ENCODE data around the gene PLK1.

PLK1 gene

DNA sequence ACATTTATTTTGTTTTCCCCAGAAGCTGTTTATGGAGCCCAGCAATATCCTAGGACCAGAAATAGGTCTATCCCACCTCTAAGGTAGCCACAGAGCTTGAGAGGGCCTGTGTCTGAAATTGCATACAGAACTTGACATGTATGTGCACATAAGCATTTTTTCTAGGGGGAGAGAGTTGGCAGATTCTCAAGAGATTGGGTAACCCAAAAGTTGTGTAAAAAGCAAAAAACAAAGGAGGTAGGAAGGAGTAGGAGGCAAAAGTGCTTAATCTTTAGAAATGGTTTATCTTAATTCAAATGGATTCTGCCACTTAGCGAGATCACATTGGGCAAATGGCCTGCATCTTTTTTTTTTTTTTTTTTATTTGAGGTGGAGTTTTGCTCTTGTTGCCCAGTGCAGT lies 3.5 kb downstream of the PLK1 start:
- DNase-seq = no peak

DNA sequence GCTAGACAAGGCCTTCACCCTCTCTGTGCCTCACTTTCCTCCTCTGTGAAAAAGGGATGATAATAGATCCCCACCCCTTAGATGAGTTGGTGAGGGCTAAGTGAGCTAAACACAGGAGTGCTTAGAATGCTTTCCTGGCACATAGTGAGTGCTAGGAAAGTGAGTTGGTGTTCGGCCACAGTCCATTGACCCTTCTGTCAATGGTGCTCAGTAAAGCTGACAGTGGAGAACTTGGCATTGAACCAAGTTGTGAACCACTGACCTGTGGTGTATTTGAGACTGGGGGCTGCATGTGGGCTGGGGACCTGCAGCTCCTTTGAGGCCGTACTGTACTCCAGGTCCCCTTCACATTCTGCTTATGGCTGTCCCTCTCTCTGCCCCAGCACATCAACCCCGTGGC lies 4.8 kb downstream of the PLK1 start:
- no peak for DNase-seq

DNA sequence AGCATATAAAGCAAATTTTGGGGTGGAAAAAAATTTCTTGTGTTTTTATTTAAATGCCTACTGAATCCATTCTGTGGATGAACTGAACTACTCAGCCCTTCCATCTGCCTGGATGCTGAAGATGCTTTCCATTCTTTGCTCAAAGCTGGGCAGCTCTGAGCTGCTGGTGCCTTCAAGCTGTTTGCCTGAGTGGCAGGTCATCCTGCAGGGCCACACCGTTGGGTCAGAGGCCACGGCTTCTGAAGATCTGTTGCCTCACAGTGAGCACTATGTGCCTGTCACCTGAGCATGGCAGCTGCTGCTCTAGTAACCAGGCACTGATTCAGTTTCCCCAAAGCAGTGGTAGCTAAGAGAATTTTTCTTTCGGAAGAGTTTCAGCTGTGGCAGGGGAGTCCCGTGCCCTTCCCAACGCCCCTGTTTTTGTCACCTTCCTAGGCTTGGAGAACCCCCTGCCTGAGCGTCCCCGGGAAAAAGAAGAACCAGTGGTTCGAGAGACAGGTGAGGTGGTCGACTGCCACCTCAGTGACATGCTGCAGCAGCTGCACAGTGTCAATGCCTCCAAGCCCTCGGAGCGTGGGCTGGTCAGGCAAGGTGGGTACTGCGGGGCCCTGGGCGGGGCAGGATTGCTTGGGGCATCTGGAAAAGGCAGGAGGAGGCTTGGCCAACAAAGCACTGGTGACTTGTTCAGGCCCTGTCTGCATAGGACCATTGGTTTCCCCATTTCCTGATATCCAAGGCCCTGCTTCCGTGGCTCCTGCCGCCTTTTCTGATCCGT lies 8.5 kb downstream of the PLK1 start:
- no peak for DNase-seq

DNA sequence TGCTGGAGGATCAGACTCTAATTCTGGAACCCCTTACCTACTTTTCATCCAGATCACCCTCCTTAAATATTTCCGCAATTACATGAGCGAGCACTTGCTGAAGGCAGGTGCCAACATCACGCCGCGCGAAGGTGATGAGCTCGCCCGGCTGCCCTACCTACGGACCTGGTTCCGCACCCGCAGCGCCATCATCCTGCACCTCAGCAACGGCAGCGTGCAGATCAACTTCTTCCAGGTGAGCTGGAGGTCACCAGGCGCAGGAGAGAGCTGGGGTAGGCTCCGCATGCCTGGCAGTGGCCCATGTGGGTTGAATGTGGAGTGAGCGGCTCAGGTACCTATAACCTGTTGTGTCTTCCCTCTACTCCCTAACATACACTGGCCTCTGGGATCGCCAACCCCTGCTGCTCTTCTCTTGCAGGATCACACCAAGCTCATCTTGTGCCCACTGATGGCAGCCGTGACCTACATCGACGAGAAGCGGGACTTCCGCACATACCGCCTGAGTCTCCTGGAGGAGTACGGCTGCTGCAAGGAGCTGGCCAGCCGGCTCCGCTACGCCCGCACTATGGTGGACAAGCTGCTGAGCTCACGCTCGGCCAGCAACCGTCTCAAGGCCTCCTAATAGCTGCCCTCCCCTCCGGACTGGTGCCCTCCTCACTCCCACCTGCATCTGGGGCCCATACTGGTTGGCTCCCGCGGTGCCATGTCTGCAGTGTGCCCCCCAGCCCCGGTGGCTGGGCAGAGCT lies 10.9 kb downstream of the PLK1 start:
- DNase-seq = no peak

DNA sequence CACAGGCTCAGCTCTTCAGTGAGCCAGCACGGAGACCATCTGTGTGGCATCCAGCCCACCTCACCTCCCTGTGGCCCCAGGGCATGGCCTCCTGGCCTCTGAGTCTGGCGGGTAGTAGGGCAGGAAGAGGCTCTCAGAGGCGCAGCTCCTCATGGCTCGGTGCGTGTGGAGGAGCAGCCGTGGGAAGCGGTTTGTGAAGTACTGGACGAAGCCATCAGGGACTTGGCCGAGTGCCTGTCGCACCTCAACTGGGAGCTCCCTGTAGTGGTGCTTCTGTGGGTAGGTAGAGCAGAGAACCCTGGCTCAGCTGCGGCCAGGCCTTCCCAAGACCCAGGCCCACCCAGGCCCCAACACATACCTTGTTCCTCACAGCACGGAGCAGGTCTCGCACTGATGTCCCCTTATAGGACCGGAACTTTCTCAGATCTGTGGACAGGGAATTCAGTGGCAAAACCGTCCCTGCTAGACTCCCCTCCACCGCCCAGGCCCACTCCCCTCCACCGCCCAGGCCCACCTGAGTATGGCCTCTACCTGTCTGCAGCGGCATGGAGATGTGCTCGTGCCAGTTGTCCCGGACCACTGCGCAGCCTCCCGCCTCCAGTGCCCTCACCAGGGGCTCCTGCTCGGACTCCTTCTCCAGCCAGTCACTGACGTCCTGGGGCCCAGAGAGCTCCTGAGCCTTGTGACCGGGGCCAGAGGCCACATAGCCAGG lies 12.2 kb downstream of the PLK1 start:
- no peak for DNase-seq

DNA sequence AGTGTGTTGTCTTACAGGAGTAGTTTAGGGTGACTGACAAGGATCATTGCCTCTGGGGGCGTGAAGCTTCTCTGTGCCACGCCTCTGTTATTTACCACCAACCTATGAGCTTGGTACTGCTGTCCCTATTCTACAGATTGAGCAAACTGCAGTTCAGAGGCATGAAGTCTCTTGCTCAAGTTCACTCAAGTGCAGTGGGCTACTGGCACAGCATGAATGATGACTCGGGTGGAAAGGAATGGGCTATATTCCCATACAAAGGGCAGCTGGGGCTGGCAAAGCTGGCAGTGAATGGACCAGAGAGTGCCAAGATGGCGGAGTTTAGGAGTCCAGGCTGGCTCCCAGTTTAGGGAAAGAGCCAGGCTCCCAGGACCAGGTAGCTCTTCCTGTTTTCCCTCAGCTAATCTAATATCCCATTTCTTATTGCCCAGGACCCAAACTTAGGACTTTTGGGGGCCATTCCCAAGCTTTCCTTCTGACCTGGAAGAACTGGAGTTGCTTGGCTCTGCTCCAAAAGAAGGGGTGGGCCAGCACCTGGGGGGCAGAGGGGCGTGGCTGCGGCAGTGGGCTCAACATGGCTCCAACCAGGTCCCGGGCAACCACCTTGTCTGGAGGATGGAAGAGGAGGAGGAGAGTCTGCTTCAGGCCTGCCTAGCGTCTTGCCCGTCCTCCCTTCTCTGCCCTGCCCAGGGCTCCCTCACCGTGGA lies 12.9 kb downstream of the PLK1 start:
- no peak for DNase-seq

DNA sequence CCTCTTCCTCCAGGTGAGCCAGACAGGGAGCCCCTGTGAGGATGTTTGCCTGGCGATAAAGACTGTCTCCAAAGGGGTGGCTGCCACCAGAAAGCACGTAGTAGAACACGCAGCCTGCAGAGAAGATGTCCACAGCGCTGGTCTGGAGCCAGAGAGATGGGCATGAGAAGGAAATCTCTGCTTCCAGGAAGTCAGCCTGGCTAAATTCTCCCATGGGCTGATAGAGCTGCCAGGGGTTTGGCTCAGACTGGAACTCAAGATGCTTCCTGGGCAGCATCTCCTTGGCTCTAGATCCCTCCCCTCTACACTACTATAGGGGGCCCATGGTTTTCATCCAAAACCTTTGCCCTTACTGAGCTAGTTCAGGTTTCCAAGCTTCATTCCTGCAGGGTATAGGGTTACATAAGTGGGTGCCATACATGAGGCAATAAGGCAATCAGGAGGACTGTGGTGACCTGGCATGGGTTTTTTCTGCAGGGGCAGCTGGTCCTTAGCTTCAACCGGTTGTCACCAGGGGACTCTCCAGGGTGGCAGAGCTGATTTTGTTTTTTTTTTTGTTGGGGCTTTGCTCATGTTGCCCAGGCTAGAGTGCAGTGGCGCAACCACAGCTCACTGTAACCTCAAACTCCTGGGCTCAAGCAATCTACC lies 13.6 kb downstream of the PLK1 start:
- no peak for DNase-seq

DNA sequence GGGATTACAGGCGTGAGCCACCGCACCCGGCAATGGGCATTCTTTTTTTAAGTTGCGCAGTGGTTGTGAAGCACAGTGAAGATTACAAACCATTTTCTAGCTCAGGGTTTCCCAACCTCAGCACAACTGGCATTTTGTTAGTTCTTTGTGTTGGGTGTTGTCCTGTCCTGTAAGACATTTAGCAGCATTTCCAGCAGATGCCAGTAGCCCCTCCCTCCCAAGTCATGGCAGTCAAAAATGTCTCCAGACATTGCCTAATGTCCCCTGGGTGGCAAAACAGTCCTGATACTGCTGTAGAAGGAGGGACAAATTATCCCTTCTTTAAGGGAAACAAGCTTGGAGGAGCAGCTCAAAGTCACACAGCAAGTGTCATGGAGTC lies 15.6 kb downstream of the PLK1 start:
- DNase-seq = no peak

DNA sequence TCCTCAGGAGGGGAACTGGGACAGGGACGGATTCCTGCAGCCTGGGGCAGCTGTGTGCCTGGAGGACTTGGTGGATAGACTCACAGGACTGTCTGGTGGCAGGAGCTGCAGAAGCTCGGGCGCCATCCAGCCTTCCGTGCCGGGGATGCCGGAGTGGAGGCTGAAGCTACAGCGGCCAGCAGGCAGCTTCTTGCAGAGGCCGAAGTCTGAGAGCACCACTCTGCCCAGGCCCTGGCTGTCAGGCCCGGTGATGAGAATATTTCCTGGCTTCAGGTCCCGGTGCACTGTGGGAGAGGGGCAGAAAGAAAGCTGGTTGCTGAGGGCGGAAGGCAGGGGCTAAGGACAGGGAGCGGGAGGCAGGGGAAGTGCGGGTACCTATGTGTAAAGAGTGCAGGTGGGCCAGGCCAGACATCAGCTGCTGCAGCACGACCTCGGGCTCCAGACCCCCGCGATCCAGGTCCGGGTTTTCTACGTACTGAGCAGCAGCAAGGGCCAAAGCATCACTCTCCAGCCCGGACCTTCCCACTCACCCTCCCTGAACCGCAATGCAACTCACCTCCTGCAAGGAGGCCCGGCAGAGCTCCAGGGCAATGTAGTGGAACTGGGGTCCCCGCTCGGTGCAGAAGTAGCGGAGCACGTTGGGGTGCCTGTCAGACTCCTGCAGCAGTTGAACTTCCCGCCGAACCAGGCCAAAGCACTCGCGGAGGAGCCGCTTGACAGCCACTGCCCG lies 16.1 kb downstream of the PLK1 start:
- no peak for DNase-seq

DNA sequence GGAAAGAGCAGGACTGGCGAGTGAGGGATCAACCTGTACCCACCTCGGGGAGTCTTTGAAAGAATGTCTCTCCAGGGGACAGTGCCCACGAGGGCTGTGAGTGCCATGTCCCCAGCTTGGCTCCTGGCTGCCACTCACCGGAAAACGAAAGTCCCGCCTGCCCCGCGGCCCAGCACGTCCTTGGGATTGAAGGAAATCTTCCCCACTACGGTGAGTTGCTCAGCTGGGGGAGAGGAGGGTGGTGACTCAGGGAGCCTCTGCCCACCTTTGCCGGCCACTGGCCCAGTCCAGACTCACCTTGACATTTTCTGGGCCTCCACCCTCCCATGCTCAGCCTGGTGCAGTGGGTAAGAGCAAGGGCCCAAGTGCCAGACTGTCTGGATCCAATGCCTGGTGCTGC lies 17.1 kb downstream of the PLK1 start:
- no peak for DNase-seq

DNA sequence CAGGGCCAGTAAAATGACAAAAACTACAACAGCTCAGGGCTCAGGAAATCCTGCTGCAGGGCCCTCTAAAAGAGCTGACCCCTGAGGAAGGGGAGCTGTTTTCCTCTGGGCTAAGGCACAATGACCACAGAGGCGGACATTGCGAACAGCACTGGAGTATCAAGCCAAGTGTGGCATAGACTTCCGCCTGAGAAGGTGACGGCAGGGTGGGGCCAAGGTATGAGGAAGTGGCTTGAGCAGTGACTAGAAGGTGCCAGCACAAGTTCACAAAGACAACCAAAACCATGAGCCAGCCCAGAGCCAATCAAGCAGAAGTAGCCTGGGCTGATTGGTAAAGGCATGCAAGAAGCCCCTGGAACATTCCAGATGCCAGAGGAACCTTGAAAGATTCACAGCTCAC lies 20.4 kb downstream of the PLK1 start:
- no peak for DNase-seq

DNA sequence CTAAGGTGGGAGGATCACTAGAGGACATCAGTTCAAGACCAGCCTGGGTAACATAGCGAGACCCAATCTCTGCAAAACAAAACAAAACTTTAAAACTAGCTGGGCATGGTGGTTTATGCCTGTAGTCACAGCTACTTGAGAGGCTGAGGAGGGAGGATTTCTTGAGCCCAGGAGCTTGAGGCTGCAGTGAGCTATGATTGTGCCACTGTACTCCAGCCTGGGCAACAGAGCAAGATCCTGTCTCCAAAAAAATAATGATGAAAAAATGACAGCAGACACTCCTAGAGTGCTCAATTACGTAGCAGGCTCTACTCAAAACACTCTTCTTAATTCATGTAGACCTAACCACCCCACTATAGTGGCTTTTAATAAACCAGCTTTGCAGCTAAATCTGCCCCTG lies 21.4 kb downstream of the PLK1 start:
- no peak for DNase-seq

DNA sequence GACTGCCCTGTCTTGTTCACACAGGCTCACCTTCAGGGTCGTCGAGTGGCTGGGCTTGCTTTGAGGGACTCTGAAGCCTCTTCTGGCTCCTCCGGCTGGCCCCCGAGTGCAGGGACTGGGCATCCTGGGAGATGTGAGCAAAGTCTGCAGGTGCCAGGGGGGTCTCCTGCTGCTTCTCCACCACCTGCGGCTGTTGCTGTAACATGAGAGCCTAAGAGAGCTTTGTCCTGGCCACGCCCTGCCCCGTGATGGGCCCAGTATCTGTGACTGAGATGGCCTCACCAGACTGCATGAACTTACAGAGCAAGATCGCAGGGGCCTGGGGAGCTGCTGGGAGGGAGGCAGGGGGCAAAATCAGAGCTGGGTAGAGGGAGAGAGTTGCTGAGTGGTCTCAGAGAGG lies 21.8 kb downstream of the PLK1 start:
- DNase-seq = no peak

DNA sequence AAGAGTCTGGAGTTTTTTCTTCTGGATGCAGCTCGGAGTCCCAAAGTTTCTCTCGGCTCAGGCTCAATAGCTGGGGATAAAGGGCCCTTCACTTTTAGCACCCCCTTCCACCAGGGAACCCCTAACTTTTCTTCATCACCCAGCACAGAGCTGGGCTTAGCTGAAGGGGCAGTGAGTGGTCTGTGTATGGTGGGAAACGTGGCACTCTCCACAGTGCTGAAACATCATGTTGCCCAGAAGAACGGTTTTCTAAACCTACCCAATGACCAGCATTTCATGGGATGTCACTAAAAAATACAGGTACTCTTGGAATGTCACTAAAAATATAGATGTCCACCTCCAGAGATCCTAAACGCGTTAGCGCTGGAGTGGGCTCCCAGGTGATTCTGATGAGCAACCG lies 22.4 kb downstream of the PLK1 start:
- no peak for DNase-seq

DNA sequence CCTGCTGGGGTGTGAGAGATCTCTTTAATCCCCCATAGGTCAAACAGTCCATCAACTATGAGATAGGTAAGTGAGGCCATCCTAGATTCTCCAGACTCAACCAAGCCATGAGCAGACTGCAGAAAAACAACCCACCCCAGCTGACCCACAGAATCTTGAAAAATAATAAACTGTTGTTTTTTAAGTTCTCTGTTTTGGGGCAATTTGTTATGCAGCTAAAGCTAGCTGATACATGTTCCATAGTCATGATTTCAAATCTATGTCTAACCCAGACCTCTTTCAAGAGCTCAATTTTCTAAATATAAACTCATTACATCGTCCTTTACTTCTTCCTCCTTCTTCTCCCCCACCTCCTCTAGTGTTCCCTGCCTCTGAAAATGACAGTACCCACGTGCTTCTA lies 24.3 kb downstream of the PLK1 start:
- no peak for DNase-seq

DNA sequence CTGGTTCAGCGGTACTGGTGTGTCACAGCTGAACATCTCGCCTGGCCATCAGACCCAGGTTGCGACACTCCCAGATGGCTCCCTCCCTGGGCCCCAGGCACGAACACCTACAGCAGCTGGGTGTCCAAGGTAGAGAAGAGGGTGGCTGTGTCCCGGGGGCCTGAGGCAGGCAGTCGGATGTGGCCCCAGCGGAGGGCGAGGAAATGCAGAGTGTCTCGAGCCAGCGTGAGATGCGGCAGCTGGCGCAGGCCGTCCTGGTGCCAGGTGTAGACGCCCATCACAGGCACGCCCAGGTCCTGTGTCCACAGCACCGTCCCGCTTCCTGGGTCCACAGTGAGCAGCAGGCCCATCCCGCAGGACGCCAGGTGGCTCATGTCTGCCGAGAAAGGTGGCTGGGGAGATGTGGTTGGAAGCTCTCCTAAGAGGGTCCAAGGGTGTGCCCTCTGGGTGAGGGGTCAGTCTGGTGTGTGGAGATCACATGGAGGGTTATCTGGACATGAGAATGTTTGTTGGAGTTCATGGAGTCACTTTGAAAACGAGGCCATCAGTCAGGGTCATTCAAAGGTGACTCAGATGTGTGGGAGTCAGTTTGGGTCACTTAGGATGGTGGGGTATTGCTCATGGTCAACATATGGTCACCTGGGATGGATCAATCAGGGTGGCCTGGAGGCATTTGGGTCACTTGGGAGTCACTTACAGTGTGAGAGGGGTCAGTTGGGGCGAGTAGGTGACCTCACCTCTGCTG lies 26.3 kb downstream of the PLK1 start:
- DNase-seq = no peak

DNA sequence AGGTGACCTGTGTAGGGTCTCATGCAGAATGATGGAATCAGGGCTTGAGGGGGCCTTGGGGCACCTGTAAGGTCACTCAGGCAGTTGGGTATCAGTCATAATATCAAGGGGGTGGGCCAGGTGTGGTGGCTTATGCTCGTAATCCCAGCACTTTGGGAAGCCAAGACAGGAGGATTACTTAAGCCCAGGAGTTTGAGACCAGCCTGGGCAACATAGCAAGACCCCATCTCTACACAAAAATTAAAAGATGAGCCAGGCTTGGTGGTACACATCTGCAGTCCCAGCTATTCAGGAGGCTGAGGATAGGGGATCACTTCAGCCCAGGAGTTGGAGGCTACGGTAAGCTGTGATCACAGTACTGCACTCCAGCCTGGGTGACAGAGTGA lies 26.8 kb downstream of the PLK1 start:
- DNase-seq = no peak

DNA sequence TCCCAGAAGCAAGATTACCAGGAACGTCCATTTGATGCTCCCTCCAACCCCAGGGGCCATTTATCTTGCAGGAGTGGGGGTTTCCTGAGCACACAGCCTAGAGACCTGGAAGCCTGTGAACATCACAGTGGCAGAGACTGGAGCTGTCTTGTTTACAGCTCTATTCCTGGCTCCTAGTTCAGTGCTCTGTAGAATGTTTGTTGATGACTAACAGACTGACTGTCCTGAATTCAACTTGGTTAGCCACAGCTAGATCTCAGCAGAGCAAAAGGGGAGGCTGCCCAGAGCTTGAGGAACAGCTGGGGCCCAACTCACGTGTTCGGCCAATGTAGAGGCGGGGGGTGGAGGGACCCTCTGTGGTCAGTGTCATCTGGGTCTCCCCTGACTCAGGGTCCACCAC lies 27.8 kb downstream of the PLK1 start:
- no peak for DNase-seq

DNA sequence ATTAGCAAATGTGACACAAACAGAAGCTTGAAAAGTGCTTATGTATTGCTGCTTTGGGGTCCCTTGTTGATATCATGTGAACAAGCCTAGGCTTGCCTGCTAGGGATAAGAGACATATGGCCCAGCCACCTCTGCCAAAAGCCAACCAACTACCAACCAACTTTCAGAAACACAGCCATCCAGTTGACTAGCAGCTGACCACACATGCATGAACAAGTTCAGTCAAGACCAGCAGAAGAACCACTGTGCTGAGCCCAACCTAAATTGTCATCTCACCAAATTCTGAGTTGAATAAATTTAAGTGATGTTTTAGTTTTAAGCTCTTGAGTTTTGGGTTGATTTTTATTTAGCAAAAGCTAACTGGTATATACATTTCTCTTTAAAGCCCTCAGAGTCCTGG lies 30.8 kb downstream of the PLK1 start:
- DNase-seq = no peak

DNA sequence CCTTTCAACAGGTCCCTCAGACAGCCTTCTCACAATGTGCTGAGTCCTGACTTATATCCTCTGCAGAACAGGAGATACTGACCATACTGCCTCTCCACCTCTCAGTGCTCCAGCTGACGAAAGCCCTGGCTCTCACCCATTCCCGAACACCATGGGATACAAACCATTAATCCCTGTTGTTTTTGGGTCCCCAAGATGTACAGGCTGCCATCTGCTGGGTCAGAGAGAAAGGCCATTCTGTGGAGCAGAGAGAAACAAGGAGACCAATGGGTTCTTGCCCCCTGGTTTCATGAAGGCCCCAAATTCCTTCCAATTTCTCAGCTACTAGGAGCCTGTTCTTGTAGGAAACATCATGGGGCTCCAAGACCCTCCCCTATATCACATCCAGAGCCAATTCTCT lies 31.3 kb downstream of the PLK1 start:
- no peak for DNase-seq

DNA sequence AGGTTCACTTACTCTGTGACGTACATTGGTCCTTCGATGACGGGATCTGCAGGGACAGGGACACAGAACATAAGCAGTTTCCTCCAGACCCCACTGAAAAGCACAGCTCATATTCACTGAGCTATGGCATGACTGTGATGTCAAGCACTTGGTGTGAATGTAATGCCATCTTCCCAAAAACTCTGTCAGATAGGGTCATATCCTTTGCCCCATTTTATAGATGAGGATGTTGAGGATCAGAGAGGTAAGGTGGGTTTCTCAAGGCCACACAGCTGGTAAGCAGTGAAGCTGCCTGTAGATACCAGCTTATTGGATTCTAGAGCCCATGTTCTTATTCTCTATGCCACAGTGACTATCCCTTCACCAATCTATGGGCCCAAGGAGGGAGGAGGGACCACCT lies 31.8 kb downstream of the PLK1 start:
- no peak for DNase-seq

DNA sequence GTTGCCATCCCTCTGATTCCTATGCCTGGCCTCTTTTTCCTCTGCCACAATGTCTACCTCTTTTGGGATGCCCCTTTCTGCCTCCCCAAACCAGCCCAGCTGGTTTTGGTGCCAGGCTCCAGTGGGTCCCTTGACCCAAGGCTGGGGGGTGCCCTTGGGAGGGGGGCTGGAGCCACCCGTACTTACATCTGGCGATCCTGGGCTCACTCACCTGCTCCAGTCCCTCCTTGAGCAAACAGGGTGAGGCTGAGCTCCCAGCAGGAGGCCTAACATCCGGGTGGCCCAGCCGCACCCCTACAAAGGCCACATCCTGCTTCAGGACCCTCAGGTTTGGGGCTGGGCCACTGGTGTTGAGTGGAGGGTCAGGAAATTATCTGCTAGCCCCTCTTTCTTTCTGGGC lies 33.1 kb downstream of the PLK1 start:
- DNase-seq = no peak

All from NK-92 treated with Interleukin-12 subunit alpha and Interleukin-12 subunit beta, amount 100 ng/mL, for 24 hours (cell line).